Measurements from ENCODE around the gene ADD3.
A peak's percentile ranks its signal among the peaks of the same experiment; 100 is the strongest.

The ADD3 gene

GRCh38 chr10:110069502-110069982 lies 61.8 kb downstream of the ADD3 start (continued):
- no peak for TF ChIP-seq ZSCAN5A (tag by site-specific recombination; IDR thresholded peaks at IDR 0.05)
- TF ChIP-seq HOXC10 (CRISPR knock-in tag; IDR thresholded peaks at IDR 0.05), result no peak
- peak; percentile 95 for TF ChIP-seq OSR2 (tag by site-specific recombination; IDR thresholded peaks at IDR 0.05)
- TF ChIP-seq ZNF423 (tag by site-specific recombination; IDR thresholded peaks at IDR 0.05), result no peak
- TF ChIP-seq YY1 (tag by site-specific recombination; IDR thresholded peaks at IDR 0.05), result no peak
- TF ChIP-seq ZNF404 (tag by site-specific recombination; IDR thresholded peaks at IDR 0.05), result no peak
- no peak for TF ChIP-seq ZNF391 (tag by site-specific recombination; IDR thresholded peaks at IDR 0.05; ENCODE audit: borderline replicate concordance, low read depth)
- no peak for TF ChIP-seq ZNF792 (tag by site-specific recombination; IDR thresholded peaks at IDR 0.05)
- no peak for TF ChIP-seq ZNF239 (tag by site-specific recombination; IDR thresholded peaks at IDR 0.05)
- TF ChIP-seq ZNF274 (IDR thresholded peaks at IDR 0.05; ENCODE audit: low read length), result no peak
- no peak for TF ChIP-seq ZNF274 (tag by site-specific recombination; IDR thresholded peaks at IDR 0.05; ENCODE audit: borderline replicate concordance)
- TF ChIP-seq ZNF596 (tag by site-specific recombination; IDR thresholded peaks at IDR 0.05), result peak; percentile 71
- TF ChIP-seq HOXD13 (CRISPR knock-in tag; IDR thresholded peaks at IDR 0.05; ENCODE audit: borderline replicate concordance), result no peak
- no peak for TF ChIP-seq ZNF248 (tag by site-specific recombination; IDR thresholded peaks at IDR 0.05)
- TF ChIP-seq REPIN1 (tag by site-specific recombination; IDR thresholded peaks at IDR 0.05; ENCODE audit: low read depth), result no peak
- no peak for TF ChIP-seq ZNF645 (tag by site-specific recombination; IDR thresholded peaks at IDR 0.05)
- no peak for TF ChIP-seq ZNF529 (tag by site-specific recombination; IDR thresholded peaks at IDR 0.05; ENCODE audit: insufficient replicate concordance)
- no peak for TF ChIP-seq ZBTB6 (tag by site-specific recombination; IDR thresholded peaks at IDR 0.05)
- TF ChIP-seq ZNF280C (tag by site-specific recombination; IDR thresholded peaks at IDR 0.05), result no peak
- no peak for TF ChIP-seq SP2 (tag by site-specific recombination; IDR thresholded peaks at IDR 0.05)
- TF ChIP-seq ZEB2 (tag by site-specific recombination; IDR thresholded peaks at IDR 0.05), result peak; percentile 59; the same call in 1 of the 2 replicates
- TF ChIP-seq ZNF654 (tag by site-specific recombination; IDR thresholded peaks at IDR 0.05; ENCODE audit: low read depth), result no peak
- TF ChIP-seq ZNF670 (tag by site-specific recombination; IDR thresholded peaks at IDR 0.05; ENCODE audit: low read depth), result no peak
- TF ChIP-seq ZNF561 (tag by site-specific recombination; IDR thresholded peaks at IDR 0.05; ENCODE audit: borderline replicate concordance), result no peak
- TF ChIP-seq ZBTB8A (tag by site-specific recombination; IDR thresholded peaks at IDR 0.05), result peak; percentile 40
- TF ChIP-seq ZNF747 (tag by site-specific recombination; IDR thresholded peaks at IDR 0.05), result no peak
- no peak for TF ChIP-seq ATF2 (tag by site-specific recombination; IDR thresholded peaks at IDR 0.05; ENCODE audit: low read depth)
- TF ChIP-seq ZNF707 (tag by site-specific recombination; IDR thresholded peaks at IDR 0.05), result no peak
- TF ChIP-seq ZNF18 (tag by site-specific recombination; IDR thresholded peaks at IDR 0.05), result peak; percentile 74
- no peak for TF ChIP-seq ZNF544 (tag by site-specific recombination; IDR thresholded peaks at IDR 0.05)
- no peak for TF ChIP-seq SCRT1 (tag by site-specific recombination; IDR thresholded peaks at IDR 0.05; ENCODE audit: borderline replicate concordance)
- TF ChIP-seq ZNF791 (tag by site-specific recombination; IDR thresholded peaks at IDR 0.05), result no peak
- no peak for TF ChIP-seq ZNF658 (tag by site-specific recombination; IDR thresholded peaks at IDR 0.05)

All from HEK293 (cell line).